ENCODE data around the gene ANGPTL4. TPM values are rescaled to one million over a fixed set of nuclear protein-coding genes. Genes with fewer than 3 reads are reported as not detected.

ANGPTL4 gene
- total and polyA plus RNA-seq, 2 of the 13 experiments (the other 11 are each of a cell fraction or from before 2014, with no cell fraction given): 0.80 to 21.7 TPM

DNA sequence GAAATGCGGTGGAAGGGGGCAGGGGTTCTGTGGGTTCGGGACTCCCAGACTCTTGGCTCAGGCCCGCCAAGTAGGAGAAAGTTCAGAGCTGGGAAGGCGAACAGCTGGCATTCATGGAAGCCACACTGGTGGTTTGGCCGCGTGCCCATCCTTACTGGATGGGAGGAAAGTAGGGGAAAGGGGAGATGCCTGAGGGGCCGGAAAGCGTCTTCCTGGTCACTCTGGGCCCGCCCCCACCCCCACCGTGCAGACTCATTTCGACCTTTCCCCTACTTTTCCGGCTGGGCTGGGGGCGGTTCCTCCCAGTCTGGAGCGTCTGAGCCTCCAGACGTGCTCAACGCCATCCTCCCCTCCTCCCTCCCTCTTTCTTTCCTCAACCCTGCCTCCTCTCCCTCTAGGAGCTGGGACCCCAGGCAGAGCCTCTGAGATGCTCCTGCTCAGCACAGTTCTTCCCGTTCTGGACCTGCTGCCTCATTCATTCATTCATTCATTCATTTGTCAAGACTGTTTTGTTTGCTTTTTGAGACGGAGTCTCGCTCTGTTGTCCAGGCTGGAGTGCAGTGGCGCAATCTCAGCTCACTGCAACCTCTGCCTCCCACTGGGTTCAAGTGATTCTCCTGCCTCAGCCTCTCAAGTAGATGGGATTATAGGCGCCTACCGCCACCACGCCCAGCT is 3.5 kb downstream of the ANGPTL4 start:
- Histone ChIP-seq H3K4me3 (replicated peaks in 1 of 3; ENCODE audit: insufficient read depth in 1 of 3, low read depth in 2 of 3, low read length in 3 of 3) (peak overlapping the region in 1 of 3 experiments; percentile 2; a peak in 1 of 6 replicates), H3K79me2 (ENCODE audit: insufficient read depth, low read length) (no peaks in the 10 kb centered on the region), H3K4me1 (ENCODE audit: insufficient read depth, low read length) (peaks cover 65% of the 10 kb centered on the region), H3K27me3 (ENCODE audit: control insufficient read depth in 1 of 2, insufficient read depth in 2 of 2, low read length in 2 of 2) (peaks cover 0 to 3% of the 10 kb centered on the region in 2 experiments; a peak in 1 of 5 replicates), H3K9me3 (ENCODE audit: low read length) (no peaks in the 10 kb centered on the region), H3K36me3 (replicated peaks in 1 of 2; ENCODE audit: control insufficient read depth in 1 of 2, insufficient read depth in 2 of 2, low read length in 2 of 2) (peaks cover 0 to 5% of the 10 kb centered on the region in 2 experiments; a peak in 1 of 5 replicates), H4K20me1 (ENCODE audit: insufficient read depth, low read length) (no peaks in the 10 kb centered on the region), H3K9ac (ENCODE audit: insufficient read depth, low read depth, low read length) (no peak overlapping the region), H3K27ac (ENCODE audit: extremely low read length, insufficient read depth, low read length) (no peak overlapping the region), H3K4me2 (ENCODE audit: low read depth, low read length) (peak overlapping the region; percentile 28; the same call in 1 of the 2 replicates), H2AFZ (ENCODE audit: low read length) (no peak overlapping the region)
- POLR2A ChIA-PET: interaction anchor here (1.1 to 1.7 kb wide), 4 partner anchors 9 to 56 kb away, joined by 3 to 8 read pairs (median 4); partner anchors contain the start of gene RAB11B
- intact Hi-C loops (cut with micrococcal nuclease; ENCODE audit: unreplicated experiment) (no loop called here), in situ Hi-C loops (cut with HindIII; ENCODE audit: extremely low pct_ligation_motif_present, low pct_unique_long_range_greater_than_20kb) (no loop called here)
- 59% methylated on average over 23 of the region's 23 CpGs for WGBS (ENCODE audit: low lambda C conversion rate)
- DNase-seq (ENCODE audit: low spot score) (no peak), FAIRE-seq (no peak), ATAC-seq (no peak)
- CTCF ChIA-PET (ENCODE audit: low intra/inter-chr PET ratio, low total read pairs): no interaction called here
- BruUV-seq (replicated peaks): no TSS peak
- TF ChIP-seq GABPB1 (CRISPR knock-in tag; IDR thresholded peaks at IDR 0.05) (no peak), ZNF687 (CRISPR knock-in tag; IDR thresholded peaks at IDR 0.05) (peak; percentile 46; the same call in 1 of the 2 replicates), ZNF850 (CRISPR knock-in tag; conservative IDR thresholded peaks at IDR 0.05) (no peak), BCL6 (CRISPR knock-in tag; IDR thresholded peaks at IDR 0.05) (no peak), ZNF782 (CRISPR knock-in tag; IDR thresholded peaks at IDR 0.05; ENCODE audit: borderline replicate concordance) (no peak), ARID2 (CRISPR knock-in tag; IDR thresholded peaks at IDR 0.05; ENCODE audit: borderline replicate concordance) (no peak), POLR2AphosphoS5 (IDR thresholded peaks at IDR 0.05; ENCODE audit: low read depth, low read length) (0 out of 2 replicates have a peak, but pooled peaks have one; percentile 6), PCBP1 (IDR thresholded peaks at IDR 0.05; ENCODE audit: borderline replicate concordance, low read depth, low read length) (0 out of 2 replicates have a peak, but pooled peaks have one; percentile 52), SP4 (CRISPR knock-in tag; IDR thresholded peaks at IDR 0.05) (no peak), ZNF24 (IDR thresholded peaks at IDR 0.05) (peak; percentile 89), ZNF446 (CRISPR knock-in tag; IDR thresholded peaks at IDR 0.05) (no peak), MEIS2 (CRISPR knock-in tag; IDR thresholded peaks at IDR 0.05) (no peak)
- TF ChIP-seq, protein P1, sequence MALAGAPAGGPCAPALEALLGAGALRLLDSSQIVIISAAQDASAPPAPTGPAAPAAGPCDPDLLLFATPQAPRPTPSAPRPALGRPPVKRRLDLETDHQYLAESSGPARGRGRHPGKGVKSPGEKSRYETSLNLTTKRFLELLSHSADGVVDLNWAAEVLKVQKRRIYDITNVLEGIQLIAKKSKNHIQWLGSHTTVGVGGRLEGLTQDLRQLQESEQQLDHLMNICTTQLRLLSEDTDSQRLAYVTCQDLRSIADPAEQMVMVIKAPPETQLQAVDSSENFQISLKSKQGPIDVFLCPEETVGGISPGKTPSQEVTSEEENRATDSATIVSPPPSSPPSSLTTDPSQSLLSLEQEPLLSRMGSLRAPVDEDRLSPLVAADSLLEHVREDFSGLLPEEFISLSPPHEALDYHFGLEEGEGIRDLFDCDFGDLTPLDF (CRISPR knock-in tag; IDR thresholded peaks at IDR 0.05): no peak
- TF ChIP-seq, protein P2, sequence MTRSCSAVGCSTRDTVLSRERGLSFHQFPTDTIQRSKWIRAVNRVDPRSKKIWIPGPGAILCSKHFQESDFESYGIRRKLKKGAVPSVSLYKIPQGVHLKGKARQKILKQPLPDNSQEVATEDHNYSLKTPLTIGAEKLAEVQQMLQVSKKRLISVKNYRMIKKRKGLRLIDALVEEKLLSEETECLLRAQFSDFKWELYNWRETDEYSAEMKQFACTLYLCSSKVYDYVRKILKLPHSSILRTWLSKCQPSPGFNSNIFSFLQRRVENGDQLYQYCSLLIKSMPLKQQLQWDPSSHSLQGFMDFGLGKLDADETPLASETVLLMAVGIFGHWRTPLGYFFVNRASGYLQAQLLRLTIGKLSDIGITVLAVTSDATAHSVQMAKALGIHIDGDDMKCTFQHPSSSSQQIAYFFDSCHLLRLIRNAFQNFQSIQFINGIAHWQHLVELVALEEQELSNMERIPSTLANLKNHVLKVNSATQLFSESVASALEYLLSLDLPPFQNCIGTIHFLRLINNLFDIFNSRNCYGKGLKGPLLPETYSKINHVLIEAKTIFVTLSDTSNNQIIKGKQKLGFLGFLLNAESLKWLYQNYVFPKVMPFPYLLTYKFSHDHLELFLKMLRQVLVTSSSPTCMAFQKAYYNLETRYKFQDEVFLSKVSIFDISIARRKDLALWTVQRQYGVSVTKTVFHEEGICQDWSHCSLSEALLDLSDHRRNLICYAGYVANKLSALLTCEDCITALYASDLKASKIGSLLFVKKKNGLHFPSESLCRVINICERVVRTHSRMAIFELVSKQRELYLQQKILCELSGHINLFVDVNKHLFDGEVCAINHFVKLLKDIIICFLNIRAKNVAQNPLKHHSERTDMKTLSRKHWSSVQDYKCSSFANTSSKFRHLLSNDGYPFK (CRISPR knock-in tag; IDR thresholded peaks at IDR 0.05; ENCODE audit: borderline replicate concordance): no peak
